HFF-Myc (cell line): Measurements from ENCODE around the gene SRRM4.
"Not testable (repeated sequence)": the region's sequence is repeated elsewhere in the genome, so short reads cannot be mapped to it uniquely, and the experiment has no call there.

Source experiments
- DNase-seq: peaks from one replicate; pipeline ENCODE4 v3.0.0-alpha.2; 2011; ENCODE audit warnings: low read depth; ENCODE audit errors: extremely low read depth
- H3K4me3 ChIP-seq: replicated peaks from 2 replicates; pipeline ENCODE4 v1.5.1; 2011; ENCODE audit warnings: low read depth, mild to moderate bottlenecking, control low read depth, low read length
- TF ChIP-seq, protein P1 (sequence below): IDR thresholded peaks from 2 replicates; pipeline ENCODE4 v1.5.1; 2012; ENCODE audit warnings: mild to moderate bottlenecking, low read depth, low read length, control low read depth; ENCODE audit errors: missing control alignments

Gene SRRM4

GRCh38 chr12:119090276-119090675 lies 108.9 kb downstream of the SRRM4 start:
- no peak for DNase-seq
- TF ChIP-seq, protein P1, sequence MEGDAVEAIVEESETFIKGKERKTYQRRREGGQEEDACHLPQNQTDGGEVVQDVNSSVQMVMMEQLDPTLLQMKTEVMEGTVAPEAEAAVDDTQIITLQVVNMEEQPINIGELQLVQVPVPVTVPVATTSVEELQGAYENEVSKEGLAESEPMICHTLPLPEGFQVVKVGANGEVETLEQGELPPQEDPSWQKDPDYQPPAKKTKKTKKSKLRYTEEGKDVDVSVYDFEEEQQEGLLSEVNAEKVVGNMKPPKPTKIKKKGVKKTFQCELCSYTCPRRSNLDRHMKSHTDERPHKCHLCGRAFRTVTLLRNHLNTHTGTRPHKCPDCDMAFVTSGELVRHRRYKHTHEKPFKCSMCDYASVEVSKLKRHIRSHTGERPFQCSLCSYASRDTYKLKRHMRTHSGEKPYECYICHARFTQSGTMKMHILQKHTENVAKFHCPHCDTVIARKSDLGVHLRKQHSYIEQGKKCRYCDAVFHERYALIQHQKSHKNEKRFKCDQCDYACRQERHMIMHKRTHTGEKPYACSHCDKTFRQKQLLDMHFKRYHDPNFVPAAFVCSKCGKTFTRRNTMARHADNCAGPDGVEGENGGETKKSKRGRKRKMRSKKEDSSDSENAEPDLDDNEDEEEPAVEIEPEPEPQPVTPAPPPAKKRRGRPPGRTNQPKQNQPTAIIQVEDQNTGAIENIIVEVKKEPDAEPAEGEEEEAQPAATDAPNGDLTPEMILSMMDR = no peak
- H3K4me3 ChIP-seq = no peak overlapping the region

GRCh38 chr12:119090865-119091264 lies 109.5 kb downstream of the SRRM4 start:
- TF ChIP-seq, protein P1 = no peak
- no peak for DNase-seq
- no peak overlapping the region for H3K4me3 ChIP-seq

DNA sequence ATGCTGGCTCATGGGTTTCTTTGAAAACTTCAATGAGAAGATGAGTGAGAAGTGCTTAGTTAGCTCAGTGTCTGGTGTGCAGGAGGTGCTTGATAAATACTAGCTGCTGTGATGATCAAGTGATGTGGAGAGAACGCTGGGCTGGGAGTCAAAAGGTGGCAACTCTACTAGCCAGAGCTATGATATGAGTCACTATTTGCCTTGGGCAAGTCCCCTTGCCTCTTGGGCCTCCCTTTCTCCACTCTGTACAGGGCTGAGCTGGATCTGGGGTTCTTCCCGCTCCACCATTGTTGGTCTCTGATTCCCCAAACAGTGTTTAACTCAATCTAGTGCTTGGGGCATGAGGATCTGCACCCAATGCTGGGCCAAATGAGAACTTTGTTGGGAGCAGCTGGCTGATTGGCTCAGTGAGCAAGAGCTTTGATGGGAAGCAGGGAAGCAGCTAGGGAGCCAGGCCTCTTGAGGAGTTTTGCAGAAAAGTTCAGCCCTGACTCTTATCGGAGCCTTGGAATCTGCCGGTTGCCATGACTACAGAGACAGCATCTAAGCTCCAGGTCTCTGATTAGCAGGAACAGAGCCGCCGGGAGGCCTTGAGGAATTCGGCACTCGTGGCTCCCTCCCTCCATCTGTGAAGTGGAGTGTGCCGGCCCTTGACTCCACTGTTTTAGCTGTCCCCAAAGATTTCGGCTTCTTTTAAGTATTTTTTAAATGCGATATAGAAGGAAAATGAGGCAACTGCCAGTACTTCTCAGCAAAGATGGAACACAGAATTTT lies 115.3 kb downstream of the SRRM4 start:
- no peak for DNase-seq
- TF ChIP-seq, protein P1 = no peak
- H3K4me3 ChIP-seq = no peak overlapping the region

DNA sequence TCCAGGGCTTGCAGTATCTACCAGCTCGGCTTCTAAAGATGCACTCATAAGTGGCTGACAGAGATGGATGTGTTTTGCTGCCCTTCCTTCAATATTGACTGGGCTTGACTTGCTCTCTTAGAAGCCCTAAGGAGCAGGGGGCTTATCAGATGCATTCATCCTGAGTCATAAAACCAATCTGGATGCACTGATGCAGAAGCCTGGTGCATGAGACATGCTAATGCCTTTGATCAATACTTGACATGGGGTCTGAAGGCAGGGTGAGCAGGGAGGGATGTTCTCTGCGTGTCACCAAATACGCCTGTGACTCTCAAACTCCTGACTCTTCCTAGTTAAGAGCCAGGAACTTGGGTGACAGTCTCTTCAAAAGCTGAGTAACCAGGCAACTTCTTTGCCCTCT lies 119.6 kb downstream of the SRRM4 start:
- DNase-seq = no peak
- TF ChIP-seq, protein P1 = no peak
- H3K4me3 ChIP-seq = no peak overlapping the region

- TF ChIP-seq, protein P1 = no peak
- DNase-seq = no peak
- no peak overlapping the region for H3K4me3 ChIP-seq
Observed at GRCh38 chr12:119102274-119102673, 120.9 kb downstream of the SRRM4 start.

DNA sequence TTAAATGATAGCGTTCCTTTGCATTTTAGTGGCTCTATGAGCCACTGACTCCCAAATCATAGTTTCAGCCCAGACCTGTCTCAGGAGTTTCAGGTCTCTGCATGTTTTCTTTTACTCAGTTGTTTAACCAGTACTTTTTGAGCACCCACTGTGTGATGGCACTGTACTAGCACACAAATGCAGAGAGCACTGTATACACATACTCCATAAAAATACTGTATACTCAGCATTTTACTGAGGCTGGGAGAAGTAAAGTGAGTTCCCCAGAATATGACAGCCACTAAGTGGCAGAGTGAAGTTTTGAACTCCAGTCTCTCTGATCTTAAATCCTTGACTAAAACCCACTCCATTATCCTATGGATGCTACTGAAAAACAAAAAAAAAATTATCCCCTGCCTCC lies 121.4 kb downstream of the SRRM4 start:
- H3K4me3 ChIP-seq = no peak overlapping the region
- TF ChIP-seq, protein P1 = no peak
- no peak for DNase-seq

GRCh38 chr12:119104969-119105368 lies 123.6 kb downstream of the SRRM4 start:
- not testable (repeated sequence) for H3K4me3 ChIP-seq, DNase-seq
